Spleen (tissue), 7 donors: Measurements from ENCODE around the gene LRRC38.

ENCODE experiments used
- CTCF ChIP-seq, 11 experiments: fragments of 200-600 bp in 7 of 11; fragments of 450-650 bp in 4 of 11; sonication (generic) in 4 of 11; IDR thresholded peaks in 8 of 11; conservative IDR thresholded peaks in 3 of 11; 1 replicate in 7 of 11; 2 replicates in 4 of 11; pipeline versions ENCODE4 v1.4.0 to v1.8.0; 2016 to 2021; ENCODE audit warnings: antibody characterized with exemption in 11 of 11, inconsistent platforms in 4 of 11, mild to moderate bottlenecking in 1 of 11
- POLR2A ChIP-seq, 3 donors: fragments of 450-650 bp; IDR thresholded peaks; one replicate each; pipeline ENCODE4 v1.5.1; 2017; ENCODE audit warnings: antibody characterized with exemption in 3 of 3, mild to moderate bottlenecking in 1 of 3
- donor health status: DM: no; HTN: no; CAD: no; lungs with moderate emphysema.
- donor health status: DM: no; HTN: no; CAD: no.
- donor health status: DM: no; HTN: no; CAD: no.

GRCh38 chr1:13512472-13512871 is 1.3 kb downstream of the LRRC38 start:
- TF ChIP-seq POLR2A (IDR thresholded peaks at IDR 0.05) (no peak), CTCF (IDR thresholded peaks at IDR 0.05 in 8 of 11, conservative IDR thresholded peaks at IDR 0.05 in 3 of 11) (no peak)
